ENCODE results near the gene NDEL1. TPM values are rescaled to one million over a fixed set of nuclear protein-coding genes. Genes with fewer than 3 reads are reported as not detected.

The NDEL1 gene
- total and polyA plus RNA-seq, 5 donors = 27.3 to 45.2 (median 31.5) TPM

- no peaks in the 10 kb centered on the region for H3K27me3 ChIP-seq (ENCODE audit: control insufficient read depth, insufficient read depth)
- no peaks in the 10 kb centered on the region for H3K9me3 ChIP-seq (ENCODE audit: control insufficient read depth, low read length)
- no peak overlapping the region for H3K4me3 ChIP-seq (ENCODE audit: low read length)
- ATAC-seq = no peak
- 56% methylated on average over 3 of the region's 3 CpGs for WGBS
- no peak overlapping the region for H3K27ac ChIP-seq (ENCODE audit: low read length)
- intact Hi-C loops (cut with DNase I) = no loop called here
- DNase-seq = no peak
- H3K4me1 ChIP-seq (ENCODE audit: control insufficient read depth, insufficient read depth, low read length) = peaks cover 14% of the 10 kb centered on the region
Measured at GRCh38 chr17:8468980-8469379, 33.3 kb downstream of the NDEL1 start.

GRCh38 chr17:8469964-8470363 lies 34.3 kb downstream of the NDEL1 start:
- intact Hi-C loops (cut with DNase I) = no loop called here
- Histone ChIP-seq H3K27ac (ENCODE audit: low read length) (peak overlapping the region; percentile 25), H3K9me3 (ENCODE audit: control insufficient read depth, low read length) (no peaks in the 10 kb centered on the region), H3K27me3 (ENCODE audit: control insufficient read depth, insufficient read depth) (no peaks in the 10 kb centered on the region), H3K4me3 (ENCODE audit: low read length) (no peak overlapping the region), H3K4me1 (ENCODE audit: control insufficient read depth, insufficient read depth, low read length) (peaks cover 13% of the 10 kb centered on the region)
- ATAC-seq = peak; percentile 4 to 10
- DNase-seq = peak in 1 of 3 donors; percentile 53
- 66% methylated on average over 12 of the region's 12 CpGs for WGBS

GRCh38 chr17:8470447-8471047 lies 34.9 kb downstream of the NDEL1 start:
- peaks cover 10% of the 10 kb centered on the region for H3K4me1 ChIP-seq (ENCODE audit: control insufficient read depth, insufficient read depth, low read length)
- no peaks in the 10 kb centered on the region for H3K27me3 ChIP-seq (ENCODE audit: control insufficient read depth, insufficient read depth)
- H3K4me3 ChIP-seq (ENCODE audit: low read length) = no peak overlapping the region
- peak; percentile 28 to 59 for ATAC-seq
- H3K27ac ChIP-seq (ENCODE audit: low read length) = peak overlapping the region; percentile 12
- WGBS = 31% methylated on average over 20 of the region's 20 CpGs
- DNase-seq = peak; percentile 65 to 88 (median 84)
- intact Hi-C loops (cut with DNase I) = no loop called here
- no peaks in the 10 kb centered on the region for H3K9me3 ChIP-seq (ENCODE audit: control insufficient read depth, low read length)

- Histone ChIP-seq H3K27me3 (ENCODE audit: control insufficient read depth, insufficient read depth) (no peaks in the 10 kb centered on the region), H3K9me3 (ENCODE audit: control insufficient read depth, low read length) (no peaks in the 10 kb centered on the region), H3K4me3 (ENCODE audit: low read length) (no peak overlapping the region), H3K27ac (ENCODE audit: low read length) (no peak overlapping the region), H3K4me1 (ENCODE audit: control insufficient read depth, insufficient read depth, low read length) (peaks cover 8% of the 10 kb centered on the region)
- 80% methylated on average over 8 of the region's 8 CpGs for WGBS
- no peak for ATAC-seq
- intact Hi-C loops (cut with DNase I) = no loop called here
- DNase-seq = no peak
Measured at GRCh38 chr17:8472663-8473062, 37.0 kb downstream of the NDEL1 start.

- DNase-seq (no peak), ATAC-seq (no peak)
- Histone ChIP-seq H3K27me3 (ENCODE audit: control insufficient read depth, insufficient read depth) (no peaks in the 10 kb centered on the region), H3K9me3 (ENCODE audit: control insufficient read depth, low read length) (no peaks in the 10 kb centered on the region), H3K4me1 (ENCODE audit: control insufficient read depth, insufficient read depth, low read length) (peaks cover 8% of the 10 kb centered on the region), H3K4me3 (ENCODE audit: low read length) (no peak overlapping the region), H3K27ac (ENCODE audit: low read length) (no peak overlapping the region)
- intact Hi-C loops (cut with DNase I) = no loop called here
- 89% methylated on average over 13 of the region's 13 CpGs for WGBS
Measured at GRCh38 chr17:8473451-8474192, 37.9 kb downstream of the NDEL1 start.

- 82% methylated on average over 15 of the region's 15 CpGs for WGBS
- Histone ChIP-seq H3K27me3 (ENCODE audit: control insufficient read depth, insufficient read depth) (no peaks in the 10 kb centered on the region), H3K4me3 (ENCODE audit: low read length) (no peak overlapping the region), H3K4me1 (ENCODE audit: control insufficient read depth, insufficient read depth, low read length) (peaks cover 8% of the 10 kb centered on the region), H3K27ac (ENCODE audit: low read length) (no peak overlapping the region), H3K9me3 (ENCODE audit: control insufficient read depth, low read length) (no peaks in the 10 kb centered on the region)
- ATAC-seq (no peak), DNase-seq (no peak)
- intact Hi-C loops (cut with DNase I) = no loop called here
Measured at GRCh38 chr17:8474826-8475225, 39.1 kb downstream of the NDEL1 start.

GRCh38 chr17:8475227-8475626 lies 39.5 kb downstream of the NDEL1 start:
- WGBS = 93% methylated on average over 9 of the region's 9 CpGs
- no peaks in the 10 kb centered on the region for H3K27me3 ChIP-seq (ENCODE audit: control insufficient read depth, insufficient read depth)

GRCh38 chr17:8475781-8476180 lies 40.1 kb downstream of the NDEL1 start:
- Histone ChIP-seq H3K27me3 (ENCODE audit: control insufficient read depth, insufficient read depth) (no peaks in the 10 kb centered on the region), H3K4me1 (ENCODE audit: control insufficient read depth, insufficient read depth, low read length) (peaks cover 1% of the 10 kb centered on the region), H3K9me3 (ENCODE audit: control insufficient read depth, low read length) (no peaks in the 10 kb centered on the region), H3K4me3 (ENCODE audit: low read length) (no peak overlapping the region), H3K27ac (ENCODE audit: low read length) (no peak overlapping the region)
- WGBS = 66% methylated on average over 16 of the region's 16 CpGs
- DNase-seq = no peak
- ATAC-seq = no peak
- intact Hi-C loops (cut with DNase I) = no loop called here

More at GRCh38 chr17:8475227-8475626, 39.5 kb downstream of the NDEL1 start:
- Histone ChIP-seq H3K4me1 (ENCODE audit: control insufficient read depth, insufficient read depth, low read length) (peaks cover 5% of the 10 kb centered on the region), H3K4me3 (ENCODE audit: low read length) (no peak overlapping the region), H3K9me3 (ENCODE audit: control insufficient read depth, low read length) (no peaks in the 10 kb centered on the region), H3K27ac (ENCODE audit: low read length) (no peak overlapping the region)
- ATAC-seq (no peak), DNase-seq (no peak)
- intact Hi-C loops (cut with DNase I) = no loop called here

- no peak overlapping the region for H3K27ac ChIP-seq (ENCODE audit: low read length)
- no peak for DNase-seq
- intact Hi-C loops (cut with DNase I) = no loop called here
- 90% methylated on average over 22 of the region's 22 CpGs for WGBS
- H3K9me3 ChIP-seq (ENCODE audit: control insufficient read depth, low read length) = no peaks in the 10 kb centered on the region
- H3K4me3 ChIP-seq (ENCODE audit: low read length) = no peak overlapping the region
- no peak for ATAC-seq
- H3K4me1 ChIP-seq (ENCODE audit: control insufficient read depth, insufficient read depth, low read length) = no peaks in the 10 kb centered on the region
- H3K27me3 ChIP-seq (ENCODE audit: control insufficient read depth, insufficient read depth) = no peaks in the 10 kb centered on the region
Measured at GRCh38 chr17:8476741-8477140, 41.1 kb downstream of the NDEL1 start.

- WGBS = 89% methylated on average over 8 of the region's 8 CpGs
- Histone ChIP-seq H3K4me3 (ENCODE audit: low read length) (no peak overlapping the region), H3K27me3 (ENCODE audit: control insufficient read depth, insufficient read depth) (no peaks in the 10 kb centered on the region), H3K9me3 (ENCODE audit: control insufficient read depth, low read length) (no peaks in the 10 kb centered on the region), H3K4me1 (ENCODE audit: control insufficient read depth, insufficient read depth, low read length) (no peaks in the 10 kb centered on the region), H3K27ac (ENCODE audit: low read length) (no peak overlapping the region)
- intact Hi-C loops (cut with DNase I) = no loop called here
- DNase-seq (no peak), ATAC-seq (no peak)
Measured at GRCh38 chr17:8477171-8477570, 41.5 kb downstream of the NDEL1 start.

GRCh38 chr17:8477715-8478441 lies 42.2 kb downstream of the NDEL1 start:
- no peaks in the 10 kb centered on the region for H3K27me3 ChIP-seq (ENCODE audit: control insufficient read depth, insufficient read depth)
- H3K4me1 ChIP-seq (ENCODE audit: control insufficient read depth, insufficient read depth, low read length) = no peaks in the 10 kb centered on the region
- intact Hi-C loops (cut with DNase I) = no loop called here
- H3K9me3 ChIP-seq (ENCODE audit: control insufficient read depth, low read length) = no peaks in the 10 kb centered on the region
- WGBS = 90% methylated on average over 22 of the region's 22 CpGs
- no peak overlapping the region for H3K4me3 ChIP-seq (ENCODE audit: low read length)
- no peak overlapping the region for H3K27ac ChIP-seq (ENCODE audit: low read length)
- no peak for DNase-seq
- ATAC-seq = no peak
